Esophagus squamous epithelium (tissue), 5 donors: Measurements from ENCODE around the gene ATP2B2. TPM values are rescaled to one million over a fixed set of nuclear protein-coding genes. Genes with fewer than 3 reads are reported as not detected.

Source experiments
- DNase-seq: peaks from one replicate; lab custom pipeline; 2025; lab: John Stamatoyannopoulos, UW
- H3K27ac ChIP-seq, 4 donors: fragments of 200-600 bp; sonication (generic); one replicate each; pipeline ENCODE4 v1.5.1; 2016 to 2019; ENCODE audit warnings: mild to moderate bottlenecking in 1 of 4
- H3K27me3 ChIP-seq, 4 donors: fragments of 200-600 bp; sonication (generic); 1 replicate in 3 of 4; 2 replicates in 1 of 4; pipeline versions ENCODE4 v1.5.1 to v1.6.0; 2017 to 2021; ENCODE audit warnings: antibody characterized with exemption in 1 of 4
- H3K36me3 ChIP-seq, 3 donors: fragments of 200-600 bp; sonication (generic); one replicate each; pipeline ENCODE4 v1.5.1; 2016 to 2019
- H3K4me1 ChIP-seq, 3 donors: fragments of 200-600 bp; sonication (generic); one replicate each; pipeline ENCODE4 v1.5.1; 2017 to 2019
- H3K4me3 ChIP-seq, 4 donors: fragments of 200-600 bp; sonication (generic); 1 replicate in 3 of 4; 2 replicates in 1 of 4; pipeline ENCODE4 v1.5.1; 2016 to 2019; ENCODE audit warnings: mild to moderate bottlenecking in 2 of 4, moderate library complexity in 1 of 4
- H3K9me3 ChIP-seq, 3 donors: fragments of 200-600 bp; sonication (generic); one replicate each; pipeline ENCODE4 v1.5.1; 2016 to 2019
- CTCF ChIP-seq, 6 experiments: fragments of 450-650 bp in 4 of 6; fragments of 200-600 bp in 2 of 6; sonication (generic) in 2 of 6; IDR thresholded peaks; one replicate each; pipeline ENCODE4 v1.5.1; 2016 to 2019; ENCODE audit warnings: antibody characterized with exemption in 6 of 6, mild to moderate bottlenecking in 4 of 6, moderate library complexity in 4 of 6
- POLR2A ChIP-seq, 4 donors: fragments of 450-650 bp; IDR thresholded peaks; one replicate each; pipeline ENCODE4 v1.6.1; 2017; ENCODE audit warnings: antibody characterized with exemption in 4 of 4, mild to moderate bottlenecking in 4 of 4, moderate library complexity in 3 of 4
- WGBS, 2 donors: methylation state at CpG; one replicate each; pipeline ENCODE4 v1.1.5; 2018; 5-methylcytosine and 5-hydroxymethylcytosine counted together
- intact Hi-C: fragments of 100-400 bp; cut with DNase I; formaldehyde crosslinking; loops from one replicate; pipeline ENCODE4 v1.15.0; 2022
- total RNA-seq, 4 donors: library from RNA; depleted of rRNA; stranded (reverse); fragments of >200 nt; gene quantifications; one replicate each; pipeline ENCODE4 v1.1.0, GENCODE V29; 2016
- donor health status: DM: yes; HTN: yes; CAD: no.

The ATP2B2 gene
- total RNA-seq, 4 donors from 2014 or later: 0.31 to 0.57 (median 0.42) TPM

- WGBS, 2 donors: 80 to 100% methylated on average over 2 to 3 of the region's 4 CpGs
- Histone ChIP-seq H3K27ac (no peak overlapping the region), H3K4me3 (no peak overlapping the region), H3K4me1 (peaks cover 0 to 25% (median 8%) of the 10 kb centered on the region in 3 donors), H3K36me3 (no peaks in the 10 kb centered on the region), H3K9me3 (no peaks in the 10 kb centered on the region), H3K27me3 (peaks cover 0 to 10% (median 0%) of the 10 kb centered on the region in 4 donors)
- TF ChIP-seq POLR2A (IDR thresholded peaks at IDR 0.05) (no peak), CTCF (IDR thresholded peaks at IDR 0.05) (no peak)
- intact Hi-C loops: no loop called here
- DNase-seq: no peak
Measured at GRCh38 chr3:10487988-10488633, 17.3 kb downstream of the ATP2B2 start.

- no peak for DNase-seq
- WGBS, 2 donors: 85% methylated on average over 5 of the region's 8 CpGs; no CpG with 5 or more reads in 1 of the 2 donors
- Histone ChIP-seq H3K27ac (no peak overlapping the region), H3K9me3 (no peaks in the 10 kb centered on the region), H3K4me3 (no peak overlapping the region), H3K4me1 (peaks cover 0 to 35% (median 16%) of the 10 kb centered on the region in 3 donors), H3K36me3 (no peaks in the 10 kb centered on the region), H3K27me3 (no peaks in the 10 kb centered on the region)
- TF ChIP-seq CTCF (IDR thresholded peaks at IDR 0.05): no peak
- no peak for TF ChIP-seq POLR2A (IDR thresholded peaks at IDR 0.05)
- intact Hi-C loops: no loop called here
Measured at GRCh38 chr3:10485806-10486205, 19.6 kb downstream of the ATP2B2 start.

GRCh38 chr3:10485380-10485779 is 20.0 kb downstream of the ATP2B2 start:
- 27 to 80% methylated on average over 1 to 9 of the region's 12 CpGs for WGBS, 2 donors
- intact Hi-C loops: no loop called here
- H3K27me3 ChIP-seq: no peaks in the 10 kb centered on the region
- no peaks in the 10 kb centered on the region for H3K9me3 ChIP-seq
- no peaks in the 10 kb centered on the region for H3K36me3 ChIP-seq
- TF ChIP-seq POLR2A (IDR thresholded peaks at IDR 0.05): no peak
- TF ChIP-seq CTCF (IDR thresholded peaks at IDR 0.05): no peak
- no peak overlapping the region for H3K27ac ChIP-seq
- DNase-seq: no peak
- H3K4me1 ChIP-seq: peaks cover 0 to 35% (median 16%) of the 10 kb centered on the region in 3 donors
- no peak overlapping the region for H3K4me3 ChIP-seq

DNA sequence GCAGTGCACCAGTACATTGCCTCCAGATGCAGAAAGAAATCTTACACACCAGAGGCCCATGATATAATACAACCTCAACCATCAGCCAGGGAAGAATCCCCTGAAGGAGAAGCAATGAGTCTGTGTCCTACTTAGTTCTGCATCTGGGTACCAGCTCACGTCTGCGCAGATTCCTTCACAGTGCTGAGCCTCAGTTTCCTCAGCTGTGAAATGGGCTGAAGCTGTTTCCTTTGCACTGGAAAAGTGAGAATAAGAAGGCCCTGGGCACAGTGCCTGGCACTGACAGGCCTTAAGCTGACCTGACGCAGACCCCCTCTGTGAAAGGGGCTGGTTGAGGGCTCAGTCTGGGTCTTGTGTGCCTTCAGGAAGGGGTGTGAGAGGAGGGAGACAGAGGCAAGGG is 20.7 kb downstream of the ATP2B2 start:
- Histone ChIP-seq H3K27ac (no peak overlapping the region), H3K4me1 (peaks cover 0 to 35% (median 16%) of the 10 kb centered on the region in 3 donors), H3K4me3 (no peak overlapping the region), H3K27me3 (no peaks in the 10 kb centered on the region), H3K9me3 (no peaks in the 10 kb centered on the region), H3K36me3 (no peaks in the 10 kb centered on the region)
- no peak for TF ChIP-seq POLR2A (IDR thresholded peaks at IDR 0.05)
- TF ChIP-seq CTCF (IDR thresholded peaks at IDR 0.05): no peak
- 80 to 100% methylated on average over 3 of the region's 3 CpGs for WGBS, 2 donors
- intact Hi-C loops: no loop called here
- DNase-seq: no peak

DNA sequence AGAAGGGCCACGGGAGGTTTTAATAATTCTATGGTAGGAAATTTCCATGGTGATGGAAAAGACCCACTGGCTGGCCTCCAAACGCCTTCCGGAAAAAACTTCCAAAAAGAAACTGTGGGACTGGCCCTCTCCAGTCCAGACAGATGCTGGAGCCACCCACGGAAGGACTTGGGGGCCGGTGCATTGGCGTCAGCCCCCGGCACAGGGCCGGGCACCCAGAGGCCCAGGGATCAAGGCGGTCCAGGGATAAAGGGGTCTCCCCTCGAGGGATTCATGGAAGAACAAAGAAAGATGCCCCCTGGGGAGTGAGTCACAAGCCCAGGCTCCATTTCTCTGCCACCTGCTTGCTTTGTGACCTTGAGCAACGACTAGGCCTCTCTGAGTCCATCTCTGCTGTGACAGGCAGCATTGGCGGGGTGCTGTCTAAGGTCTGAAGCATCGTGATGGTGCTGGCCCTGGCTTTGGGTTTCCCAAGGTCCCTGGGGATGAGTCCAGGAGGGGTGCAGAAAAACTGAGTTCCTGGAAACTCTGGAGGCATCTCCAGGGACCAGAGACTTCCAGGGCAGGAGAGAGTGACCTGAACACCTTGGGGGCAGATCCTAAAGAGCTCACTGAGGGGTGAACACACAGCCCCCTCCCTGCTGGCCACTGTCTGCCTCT is 21.6 kb downstream of the ATP2B2 start:
- TF ChIP-seq POLR2A (IDR thresholded peaks at IDR 0.05): no peak
- TF ChIP-seq CTCF (IDR thresholded peaks at IDR 0.05): no peak
- H3K36me3 ChIP-seq: no peaks in the 10 kb centered on the region
- no peaks in the 10 kb centered on the region for H3K27me3 ChIP-seq
- H3K9me3 ChIP-seq: no peaks in the 10 kb centered on the region
- peaks cover 0 to 35% (median 16%) of the 10 kb centered on the region in 3 donors for H3K4me1 ChIP-seq
- H3K27ac ChIP-seq: no peak overlapping the region
- no peak overlapping the region for H3K4me3 ChIP-seq
- no peak for DNase-seq
- intact Hi-C loops: no loop called here
- WGBS, 2 donors: 28 to 37% methylated on average over 6 to 10 of the region's 13 CpGs
